Measurements from ENCODE around the gene CCL2.
A peak's percentile ranks its signal among the peaks of the same experiment; 100 is the strongest.

CCL2 gene

DNA sequence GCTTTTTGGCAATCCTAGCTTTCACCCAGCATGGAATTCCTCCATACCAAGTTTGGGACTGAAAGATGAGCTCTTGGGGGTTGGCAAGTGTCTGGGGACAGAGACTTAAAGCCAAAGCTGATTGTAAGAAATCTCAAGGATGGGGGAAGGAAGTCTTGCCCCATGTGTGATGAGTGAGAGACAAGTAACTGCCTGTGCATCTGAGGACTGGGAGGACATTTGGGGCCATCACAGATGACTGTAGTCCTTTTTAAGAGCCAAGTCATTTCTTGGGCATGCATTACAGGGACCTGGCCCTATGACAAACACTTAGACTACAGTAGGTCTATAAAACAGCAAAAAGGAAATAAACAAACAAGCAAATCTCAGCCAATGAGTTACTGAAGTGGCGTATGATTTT, 36.3 kb upstream of the CCL2 start:
- no peak overlapping the region for H3K4me3 ChIP-seq (ENCODE audit: low read length)
- no peaks in the 10 kb centered on the region for H3K36me3 ChIP-seq (replicated peaks; ENCODE audit: low read depth, low read length)
- no peak overlapping the region for H3K27ac ChIP-seq (ENCODE audit: low read length)
- no peak overlapping the region for H3K4me2 ChIP-seq (ENCODE audit: low read length)
- H3K79me2 ChIP-seq (ENCODE audit: low read length): no peaks in the 10 kb centered on the region
- H3K9me3 ChIP-seq (ENCODE audit: insufficient read depth, low read length): no peaks in the 10 kb centered on the region
- H3K4me1 ChIP-seq (ENCODE audit: low read length): peaks cover 29% of the 10 kb centered on the region
- no peak overlapping the region for H3K9ac ChIP-seq (ENCODE audit: low read length)
- no peak for TF ChIP-seq EZH2phosphoT487 (IDR thresholded peaks at IDR 0.05; ENCODE audit: low read depth)
- TF ChIP-seq, protein P1, sequence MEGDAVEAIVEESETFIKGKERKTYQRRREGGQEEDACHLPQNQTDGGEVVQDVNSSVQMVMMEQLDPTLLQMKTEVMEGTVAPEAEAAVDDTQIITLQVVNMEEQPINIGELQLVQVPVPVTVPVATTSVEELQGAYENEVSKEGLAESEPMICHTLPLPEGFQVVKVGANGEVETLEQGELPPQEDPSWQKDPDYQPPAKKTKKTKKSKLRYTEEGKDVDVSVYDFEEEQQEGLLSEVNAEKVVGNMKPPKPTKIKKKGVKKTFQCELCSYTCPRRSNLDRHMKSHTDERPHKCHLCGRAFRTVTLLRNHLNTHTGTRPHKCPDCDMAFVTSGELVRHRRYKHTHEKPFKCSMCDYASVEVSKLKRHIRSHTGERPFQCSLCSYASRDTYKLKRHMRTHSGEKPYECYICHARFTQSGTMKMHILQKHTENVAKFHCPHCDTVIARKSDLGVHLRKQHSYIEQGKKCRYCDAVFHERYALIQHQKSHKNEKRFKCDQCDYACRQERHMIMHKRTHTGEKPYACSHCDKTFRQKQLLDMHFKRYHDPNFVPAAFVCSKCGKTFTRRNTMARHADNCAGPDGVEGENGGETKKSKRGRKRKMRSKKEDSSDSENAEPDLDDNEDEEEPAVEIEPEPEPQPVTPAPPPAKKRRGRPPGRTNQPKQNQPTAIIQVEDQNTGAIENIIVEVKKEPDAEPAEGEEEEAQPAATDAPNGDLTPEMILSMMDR (IDR thresholded peaks at IDR 0.05; ENCODE audit: low read depth, low read length): no peak
- H2AFZ ChIP-seq (ENCODE audit: low read depth, low read length): no peak overlapping the region
- H3K27me3 ChIP-seq (ENCODE audit: low read depth, low read length): peaks cover 30% of the 10 kb centered on the region
- H4K20me1 ChIP-seq (ENCODE audit: insufficient read depth, low read length): no peaks in the 10 kb centered on the region

DNA sequence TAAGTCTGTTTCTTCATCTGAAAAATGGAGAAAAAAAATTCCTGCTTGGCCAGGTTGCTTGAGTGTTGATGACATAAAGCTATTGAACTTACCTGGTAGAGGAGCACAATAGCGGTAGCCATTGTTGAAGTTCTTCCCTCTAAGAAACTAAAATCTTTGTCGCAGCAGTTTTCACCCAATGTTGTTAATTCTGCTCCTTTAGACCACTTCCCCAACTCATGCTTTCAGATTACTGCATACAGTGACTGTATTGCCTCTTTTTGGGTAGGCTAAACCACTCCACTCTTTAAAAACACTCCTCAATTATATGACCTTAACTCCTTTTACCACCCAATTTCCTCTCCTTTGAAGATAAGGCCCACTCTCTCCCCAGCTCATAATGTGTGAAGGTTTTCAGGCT, 35.7 kb upstream of the CCL2 start:
- Histone ChIP-seq H3K4me3 (ENCODE audit: low read length) (no peak overlapping the region), H2AFZ (ENCODE audit: low read depth, low read length) (no peak overlapping the region), H3K4me2 (ENCODE audit: low read length) (no peak overlapping the region), H3K4me1 (ENCODE audit: low read length) (peaks cover 29% of the 10 kb centered on the region), H4K20me1 (ENCODE audit: insufficient read depth, low read length) (no peaks in the 10 kb centered on the region), H3K27me3 (ENCODE audit: low read depth, low read length) (peaks cover 36% of the 10 kb centered on the region), H3K9ac (ENCODE audit: low read length) (no peak overlapping the region), H3K36me3 (replicated peaks; ENCODE audit: low read depth, low read length) (no peaks in the 10 kb centered on the region), H3K27ac (ENCODE audit: low read length) (no peak overlapping the region), H3K79me2 (ENCODE audit: low read length) (no peaks in the 10 kb centered on the region), H3K9me3 (ENCODE audit: insufficient read depth, low read length) (no peaks in the 10 kb centered on the region)
- TF ChIP-seq, protein P1 (IDR thresholded peaks at IDR 0.05; ENCODE audit: low read depth, low read length): no peak

DNA sequence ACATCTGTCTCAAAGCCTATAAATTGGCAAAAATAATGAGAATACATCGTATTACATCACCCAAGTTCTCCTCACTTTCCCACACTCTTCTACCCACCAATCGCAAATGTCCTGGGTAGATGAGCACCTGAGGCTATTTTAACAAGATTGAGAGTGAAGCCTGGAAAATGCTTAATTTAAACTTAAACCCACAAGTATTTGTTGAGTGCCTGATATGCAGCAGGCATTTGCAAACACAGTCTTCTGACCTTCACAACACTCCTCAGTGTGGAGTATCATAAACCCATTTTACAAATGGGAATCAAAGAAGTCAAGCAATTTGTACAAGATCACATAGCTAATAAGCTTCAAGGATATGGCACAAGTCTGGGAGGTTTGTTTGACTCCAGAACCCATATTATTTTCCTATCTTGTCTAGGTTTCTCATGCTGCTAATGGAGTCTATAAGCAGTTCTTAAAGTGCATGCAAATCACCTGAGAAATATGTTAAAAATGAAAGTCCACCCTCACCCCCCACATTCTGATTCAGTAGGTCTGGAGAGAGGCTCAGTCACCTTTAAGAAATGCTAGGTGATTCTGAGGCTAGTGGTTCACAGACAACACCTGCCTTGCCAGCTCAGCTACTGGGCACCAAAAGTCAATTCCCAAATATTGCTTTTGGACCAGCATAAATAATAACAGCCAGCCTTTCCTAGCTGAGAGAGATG, 34.9 kb upstream of the CCL2 start:
- Histone ChIP-seq H3K4me1 (ENCODE audit: low read length) (peaks cover 29% of the 10 kb centered on the region), H3K79me2 (ENCODE audit: low read length) (no peaks in the 10 kb centered on the region), H3K9ac (ENCODE audit: low read length) (no peak overlapping the region), H3K36me3 (replicated peaks; ENCODE audit: low read depth, low read length) (no peaks in the 10 kb centered on the region), H4K20me1 (ENCODE audit: insufficient read depth, low read length) (no peaks in the 10 kb centered on the region), H3K27me3 (ENCODE audit: low read depth, low read length) (peaks cover 44% of the 10 kb centered on the region), H3K4me2 (ENCODE audit: low read length) (peak overlapping the region; percentile 2; the same call in 1 of the 2 replicates), H3K4me3 (ENCODE audit: low read length) (no peak overlapping the region), H2AFZ (ENCODE audit: low read depth, low read length) (no peak overlapping the region), H3K27ac (ENCODE audit: low read length) (no peak overlapping the region), H3K9me3 (ENCODE audit: insufficient read depth, low read length) (no peaks in the 10 kb centered on the region)
- no peak for TF ChIP-seq EZH2phosphoT487 (IDR thresholded peaks at IDR 0.05; ENCODE audit: low read depth)
- TF ChIP-seq, protein P1 (IDR thresholded peaks at IDR 0.05; ENCODE audit: low read depth, low read length): no peak

DNA sequence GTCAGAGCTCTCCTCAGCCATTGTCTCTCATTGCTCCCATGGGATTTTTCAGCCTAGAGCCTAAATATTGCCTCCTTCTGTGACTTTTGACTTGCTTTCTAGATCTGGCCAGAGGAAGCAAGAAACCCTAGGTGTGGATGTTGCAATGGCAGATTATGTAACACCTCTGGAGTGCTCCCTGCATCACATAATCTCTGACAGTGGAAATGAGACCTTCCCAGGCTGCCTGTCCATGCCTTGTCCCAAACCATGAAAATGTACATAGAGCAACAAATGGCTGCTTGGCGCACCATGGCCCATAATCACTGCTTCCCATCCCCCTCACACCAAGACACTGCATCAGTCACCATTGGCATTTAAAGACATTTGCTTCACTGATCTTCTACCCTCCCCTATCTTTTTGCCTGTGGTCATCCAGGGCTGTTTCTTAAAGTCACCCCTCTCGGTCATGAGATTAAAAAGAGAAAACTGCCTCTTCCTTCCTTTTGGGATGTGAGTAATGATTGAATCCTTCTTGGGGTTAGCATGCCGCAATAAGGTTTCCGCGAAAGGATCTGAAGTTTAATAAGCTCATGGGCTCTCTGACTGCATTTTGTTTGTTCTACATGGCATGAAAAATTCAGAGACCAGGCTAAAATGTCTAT, 34.2 kb upstream of the CCL2 start:
- Histone ChIP-seq H3K9me3 (ENCODE audit: insufficient read depth, low read length) (no peaks in the 10 kb centered on the region), H3K4me3 (ENCODE audit: low read length) (no peak overlapping the region), H3K79me2 (ENCODE audit: low read length) (no peaks in the 10 kb centered on the region), H3K27ac (ENCODE audit: low read length) (no peak overlapping the region), H4K20me1 (ENCODE audit: insufficient read depth, low read length) (no peaks in the 10 kb centered on the region), H3K4me1 (ENCODE audit: low read length) (peaks cover 29% of the 10 kb centered on the region), H3K4me2 (ENCODE audit: low read length) (0 out of 2 replicates have a peak overlapping the region, but pooled peaks have one; percentile 2), H3K36me3 (replicated peaks; ENCODE audit: low read depth, low read length) (no peaks in the 10 kb centered on the region), H3K27me3 (ENCODE audit: low read depth, low read length) (peaks cover 51% of the 10 kb centered on the region), H2AFZ (ENCODE audit: low read depth, low read length) (no peak overlapping the region), H3K9ac (ENCODE audit: low read length) (no peak overlapping the region)
- TF ChIP-seq EZH2phosphoT487 (IDR thresholded peaks at IDR 0.05; ENCODE audit: low read depth): no peak
- TF ChIP-seq, protein P1 (IDR thresholded peaks at IDR 0.05; ENCODE audit: low read depth, low read length): no peak

Data from OCI-LY3 (cell line).